ENCODE data around the gene SPATS2. TPM values are rescaled to one million over a fixed set of nuclear protein-coding genes. Genes with fewer than 3 reads are reported as not detected.

SPATS2 gene
- total RNA-seq, 4 donors from 2014 or later = 24.7 to 37.8 (median 30.1) TPM

- no peak overlapping the region for H3K4me3 ChIP-seq (replicated peaks in 1 of 3)
- H3K36me3 ChIP-seq = no peaks in the 10 kb centered on the region
- H3K9me3 ChIP-seq = no peaks in the 10 kb centered on the region
- 60 to 65% methylated on average over 19 of the region's 19 CpGs for WGBS, 2 donors
- no peak overlapping the region for H3K27ac ChIP-seq
- intact Hi-C loops (cut with DNase I) = loop anchor here (5.0 kb wide), 1 partner anchor 42 kb away; no protein-coding TSS in a partner anchor
- H3K4me1 ChIP-seq = peaks cover 3 to 31% of the 10 kb centered on the region in 2 donors
- DNase-seq = no peak
- TF ChIP-seq POLR2A (IDR thresholded peaks at IDR 0.05) (no peak), CTCF (IDR thresholded peaks at IDR 0.05) (no peak)
- H3K27me3 ChIP-seq = peaks cover 7% of the 10 kb centered on the region
These were observed 33.0 kb upstream of the SPATS2 start for GRCh38 chr12:49334226-49334625.

- 71 to 75% methylated on average over 12 of the region's 12 CpGs for WGBS, 2 donors
- DNase-seq = no peak
- Histone ChIP-seq H3K36me3 (no peaks in the 10 kb centered on the region), H3K4me3 (replicated peaks in 1 of 3) (no peak overlapping the region), H3K27me3 (peaks cover 7% of the 10 kb centered on the region), H3K9me3 (no peaks in the 10 kb centered on the region), H3K27ac (no peak overlapping the region), H3K4me1 (peaks cover 3 to 35% of the 10 kb centered on the region in 2 donors)
- intact Hi-C loops (cut with DNase I) = loop anchor here (5.0 kb wide), 1 partner anchor 42 kb away; no protein-coding TSS in a partner anchor
- no peak for TF ChIP-seq POLR2A (IDR thresholded peaks at IDR 0.05)
- TF ChIP-seq CTCF (IDR thresholded peaks at IDR 0.05) = no peak
These were observed 32.6 kb upstream of the SPATS2 start for GRCh38 chr12:49334681-49335080.

GRCh38 chr12:49335118-49335954 is 31.9 kb upstream of the SPATS2 start:
- Histone ChIP-seq H3K27ac (no peak overlapping the region), H3K4me1 (peaks cover 3 to 37% of the 10 kb centered on the region in 2 donors), H3K4me3 (replicated peaks in 1 of 3) (no peak overlapping the region), H3K9me3 (no peaks in the 10 kb centered on the region), H3K27me3 (peaks cover 7% of the 10 kb centered on the region), H3K36me3 (no peaks in the 10 kb centered on the region)
- TF ChIP-seq CTCF (IDR thresholded peaks at IDR 0.05) = no peak
- TF ChIP-seq POLR2A (IDR thresholded peaks at IDR 0.05) = no peak
- DNase-seq = no peak
- 79 to 83% methylated on average over 16 of the region's 16 CpGs for WGBS, 2 donors
- intact Hi-C loops (cut with DNase I) = no loop called here

- Histone ChIP-seq H3K27me3 (peaks cover 7% of the 10 kb centered on the region), H3K4me3 (replicated peaks in 1 of 3) (no peak overlapping the region), H3K36me3 (no peaks in the 10 kb centered on the region), H3K9me3 (no peaks in the 10 kb centered on the region), H3K27ac (no peak overlapping the region), H3K4me1 (peaks cover 3 to 37% of the 10 kb centered on the region in 2 donors)
- DNase-seq = no peak
- TF ChIP-seq CTCF (IDR thresholded peaks at IDR 0.05) = no peak
- no peak for TF ChIP-seq POLR2A (IDR thresholded peaks at IDR 0.05)
- intact Hi-C loops (cut with DNase I) = no loop called here
- WGBS, 2 donors = 40 to 41% methylated on average over 8 to 12 of the region's 72 CpGs
These were observed 31.2 kb upstream of the SPATS2 start for GRCh38 chr12:49335955-49336644.

All from thyroid gland (tissue), 4 donors.